Peyer's patch (tissue), 4 donors: ENCODE data around the gene INTS4.

Experiments used
- POLR2A ChIP-seq, 2 donors: fragments of 450-650 bp; IDR thresholded peaks; one replicate each; pipeline ENCODE4 v1.5.1; 2017; ENCODE audit warnings: antibody characterized with exemption in 2 of 2, mild to moderate bottlenecking in 2 of 2, moderate library complexity in 2 of 2
- TF ChIP-seq, protein P1 (sequence below), 6 experiments: fragments of 450-650 bp in 4 of 6; fragments of 200-600 bp in 2 of 6; sonication (generic) in 1 of 6; IDR thresholded peaks; one replicate each; pipeline ENCODE4 v1.5.1; 2017 to 2019; ENCODE audit warnings: antibody characterized with exemption in 6 of 6, mild to moderate bottlenecking in 3 of 6, moderate library complexity in 1 of 6

DNA sequence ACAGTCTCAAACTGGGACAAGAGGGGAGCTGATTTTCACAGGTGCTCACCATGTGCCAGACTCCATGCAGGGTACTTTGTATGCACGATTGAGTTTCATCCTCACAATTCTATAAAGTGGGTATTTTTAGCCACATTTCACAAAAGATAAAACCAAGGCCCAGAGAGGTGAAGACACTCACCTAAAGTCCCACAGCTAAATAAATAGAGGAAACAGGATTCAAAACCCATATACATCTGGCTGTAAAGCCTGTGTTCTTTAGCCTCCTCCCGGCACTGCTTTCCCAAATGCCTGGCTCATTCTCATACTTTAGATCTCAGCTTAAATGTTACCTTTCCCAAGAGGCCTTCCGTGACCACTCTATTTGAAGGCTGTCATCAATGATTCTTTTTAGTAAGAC lies 41.8 kb upstream of the INTS4 start:
- TF ChIP-seq, protein P1, sequence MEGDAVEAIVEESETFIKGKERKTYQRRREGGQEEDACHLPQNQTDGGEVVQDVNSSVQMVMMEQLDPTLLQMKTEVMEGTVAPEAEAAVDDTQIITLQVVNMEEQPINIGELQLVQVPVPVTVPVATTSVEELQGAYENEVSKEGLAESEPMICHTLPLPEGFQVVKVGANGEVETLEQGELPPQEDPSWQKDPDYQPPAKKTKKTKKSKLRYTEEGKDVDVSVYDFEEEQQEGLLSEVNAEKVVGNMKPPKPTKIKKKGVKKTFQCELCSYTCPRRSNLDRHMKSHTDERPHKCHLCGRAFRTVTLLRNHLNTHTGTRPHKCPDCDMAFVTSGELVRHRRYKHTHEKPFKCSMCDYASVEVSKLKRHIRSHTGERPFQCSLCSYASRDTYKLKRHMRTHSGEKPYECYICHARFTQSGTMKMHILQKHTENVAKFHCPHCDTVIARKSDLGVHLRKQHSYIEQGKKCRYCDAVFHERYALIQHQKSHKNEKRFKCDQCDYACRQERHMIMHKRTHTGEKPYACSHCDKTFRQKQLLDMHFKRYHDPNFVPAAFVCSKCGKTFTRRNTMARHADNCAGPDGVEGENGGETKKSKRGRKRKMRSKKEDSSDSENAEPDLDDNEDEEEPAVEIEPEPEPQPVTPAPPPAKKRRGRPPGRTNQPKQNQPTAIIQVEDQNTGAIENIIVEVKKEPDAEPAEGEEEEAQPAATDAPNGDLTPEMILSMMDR (IDR thresholded peaks at IDR 0.05) = no peak
- no peak for TF ChIP-seq POLR2A (IDR thresholded peaks at IDR 0.05)
